Smooth muscle cell of bladder (primary cell): ENCODE measurements around the gene LPCAT1. TPM values are rescaled to one million over a fixed set of nuclear protein-coding genes. Genes with fewer than 3 reads are reported as not detected.

Experiments
- total RNA-seq: library from RNA; depleted of rRNA; stranded (reverse); fragments of >200 nt; gene quantifications from 2 replicates; pipeline ENCODE4 v1.2.3, GENCODE V29; 2014

The LPCAT1 gene
- total RNA-seq, result 45.7 and 73.4 TPM in 2 replicates

GRCh38 chr5:1523793-1524480, at the start of gene LPCAT1:
LPCAT1 (minus strand) TSS chr5:1523960; CDS start chr5:1523844, 116 bp downstream.

GRCh38 chr5:1445313-1445688, 78.5 kb downstream of the LPCAT1 start, which contains the start of gene SLC6A3:
SLC6A3 (minus strand) TSS chr5:1445440; CDS start chr5:1443197, 2,243 bp downstream.

Other genes with a start within 250 kb of the LPCAT1 start
- not detected in 2 replicates for gene TERT, start 228.9 kb downstream of the LPCAT1 start, total RNA-seq
- 249 and 357 TPM in 2 replicates for gene CLPTM1L, start 178.9 kb downstream of the LPCAT1 start, total RNA-seq
- gene SLC6A3, start 78.5 kb downstream of the LPCAT1 start, total RNA-seq, result under 0.01 TPM in 1 of 2 replicates, not detected in the other